GM20431 (cell line): Measurements from ENCODE around the gene KLHL22.

Source experiments
- in situ Hi-C: fragments of 300-500 bp; cut with MseI, MboI; formaldehyde crosslinking; loops from one replicate; pipeline ENCODE4 v1.15.0; 2020; ENCODE audit warnings: low sequenced_read_pairs; ENCODE audit not compliant: unreplicated experiment

The KLHL22 gene

DNA sequence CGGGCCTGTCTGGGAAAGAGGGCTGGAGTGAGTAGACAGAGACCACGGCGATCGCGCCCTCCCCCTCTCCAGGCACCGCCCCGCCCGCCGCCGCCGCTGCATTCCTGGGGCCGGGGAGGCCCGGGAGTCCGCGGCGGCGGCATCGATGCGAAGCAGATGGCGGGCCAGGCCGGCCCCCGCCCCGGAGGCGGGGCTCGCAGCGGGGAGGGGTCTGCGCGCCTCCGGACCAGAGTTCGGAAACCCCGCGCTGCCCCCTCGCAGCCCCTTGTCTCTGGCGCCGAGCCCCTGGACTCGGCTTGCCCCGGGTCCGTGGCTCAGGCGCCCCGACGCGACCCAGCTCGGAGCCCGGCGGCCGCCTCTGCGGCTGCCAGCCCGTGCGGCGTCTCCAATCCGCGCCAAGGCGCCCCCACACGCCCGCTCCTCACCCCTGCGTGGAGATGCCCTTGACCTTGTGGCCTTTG, 59.3 kb downstream of the KLHL22 start:
- in situ Hi-C loops: no loop called here

DNA sequence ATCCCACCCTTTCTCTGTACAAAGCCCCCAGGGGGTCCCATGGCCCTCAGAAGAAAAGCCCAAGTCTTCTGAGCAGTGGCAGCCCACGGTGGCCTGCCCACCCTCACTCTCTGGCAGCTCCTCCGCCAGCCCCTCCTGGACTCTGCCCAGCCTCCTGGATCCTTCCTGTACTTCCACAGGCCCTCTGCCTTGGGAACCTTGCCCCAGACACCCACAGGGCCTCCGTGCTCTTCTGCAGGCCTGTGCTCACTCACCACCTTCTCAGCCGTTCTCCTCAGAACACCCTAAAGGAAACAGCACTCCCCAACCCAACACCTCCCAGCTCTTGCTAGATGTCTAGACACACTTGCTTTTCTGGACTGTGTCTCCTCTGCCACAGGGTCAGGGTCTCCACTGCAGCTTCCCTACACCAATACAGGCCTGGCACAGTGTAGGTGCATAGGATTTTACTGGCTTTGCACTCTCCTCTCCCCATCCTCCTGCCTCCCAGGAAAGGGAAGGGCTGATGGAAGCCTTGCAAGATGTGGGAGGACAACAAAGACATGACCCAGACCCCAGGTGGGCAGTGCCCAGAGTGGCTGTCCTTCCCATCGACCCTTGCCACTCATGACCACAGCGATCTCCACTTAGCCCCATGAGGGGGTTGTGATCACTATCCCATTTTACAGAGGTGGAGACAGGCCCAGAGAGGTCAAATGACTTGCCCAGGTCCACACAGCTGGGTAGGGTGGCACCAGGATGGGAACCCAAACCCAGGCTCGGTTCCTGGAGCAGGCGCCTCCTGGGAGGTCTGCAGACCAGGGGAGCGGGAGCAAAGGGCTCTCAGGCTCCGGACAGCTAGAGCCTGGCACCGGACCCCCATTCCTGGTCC, 59.9 kb downstream of the KLHL22 start:
- in situ Hi-C loops: no loop called here

DNA sequence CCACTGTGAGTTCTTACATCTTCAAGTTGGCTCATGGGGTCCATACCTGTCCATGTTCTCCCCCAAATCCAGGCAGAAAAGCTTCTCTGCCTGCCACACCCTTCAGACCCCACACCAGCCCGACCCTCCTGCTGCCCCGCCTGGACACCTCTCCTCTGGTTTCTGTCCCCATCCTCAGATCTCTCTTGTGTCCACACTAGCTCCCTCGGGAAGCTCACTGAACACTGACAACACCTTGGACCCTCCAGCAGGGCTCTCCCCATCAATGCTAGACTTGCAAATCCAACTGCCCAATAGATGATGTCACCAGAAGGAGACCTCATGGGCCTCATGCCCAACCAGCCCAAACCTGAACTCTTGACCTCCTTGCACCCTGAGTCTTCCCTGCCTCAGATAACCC, 60.8 kb downstream of the KLHL22 start:
- in situ Hi-C loops: no loop called here

DNA sequence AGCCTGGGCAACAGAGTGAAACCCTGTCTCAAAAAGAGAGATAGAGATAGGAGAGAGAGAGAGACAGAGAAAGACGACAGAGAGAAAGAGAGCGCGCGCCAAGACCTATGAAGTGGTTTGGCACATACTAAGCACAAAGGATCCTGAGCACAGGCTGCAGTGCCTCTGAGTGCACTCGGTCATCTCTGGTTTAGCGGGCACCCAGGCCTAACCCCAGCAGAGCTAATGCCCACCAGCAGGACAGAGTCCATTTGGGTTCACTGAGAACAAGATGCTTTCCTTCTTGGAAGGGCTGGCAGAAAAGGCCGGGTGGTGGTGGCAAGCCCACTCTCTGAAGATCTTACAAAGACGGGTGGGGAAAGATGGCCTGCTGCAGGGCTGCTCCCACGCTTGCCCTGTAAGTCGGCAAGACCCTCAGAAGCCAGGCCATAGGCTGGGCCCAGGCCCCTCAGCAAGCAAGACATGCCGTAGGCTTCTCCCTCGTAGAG, 61.3 kb downstream of the KLHL22 start:
- in situ Hi-C loops: no loop called here

DNA sequence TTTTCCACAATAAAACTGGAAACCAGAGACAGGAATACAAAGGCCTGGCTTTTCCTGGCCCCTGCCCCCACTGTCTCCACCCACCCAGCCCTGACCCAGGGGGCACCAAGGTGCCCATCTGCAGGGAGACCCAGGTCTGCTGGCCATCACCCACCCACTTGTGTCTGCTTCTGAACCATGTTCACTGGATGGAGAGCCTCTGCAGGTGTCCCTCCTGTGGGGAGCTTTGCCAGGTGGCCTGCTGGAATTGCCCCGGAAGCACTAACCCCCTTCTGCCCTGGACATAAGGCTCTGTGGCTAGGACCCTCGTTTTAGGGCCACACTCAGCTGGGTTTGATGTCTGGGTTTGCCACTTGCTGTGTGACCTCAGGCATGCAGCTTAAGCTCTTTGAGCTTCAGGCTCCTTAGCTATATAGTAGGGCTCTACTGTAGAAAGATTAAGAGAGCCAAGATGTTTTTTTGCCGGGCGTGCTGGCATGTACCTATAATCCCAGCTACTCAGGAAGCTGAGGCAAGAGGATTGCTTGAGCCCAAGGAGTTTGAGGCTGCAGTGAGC, 61.8 kb downstream of the KLHL22 start:
- in situ Hi-C loops: no loop called here

DNA sequence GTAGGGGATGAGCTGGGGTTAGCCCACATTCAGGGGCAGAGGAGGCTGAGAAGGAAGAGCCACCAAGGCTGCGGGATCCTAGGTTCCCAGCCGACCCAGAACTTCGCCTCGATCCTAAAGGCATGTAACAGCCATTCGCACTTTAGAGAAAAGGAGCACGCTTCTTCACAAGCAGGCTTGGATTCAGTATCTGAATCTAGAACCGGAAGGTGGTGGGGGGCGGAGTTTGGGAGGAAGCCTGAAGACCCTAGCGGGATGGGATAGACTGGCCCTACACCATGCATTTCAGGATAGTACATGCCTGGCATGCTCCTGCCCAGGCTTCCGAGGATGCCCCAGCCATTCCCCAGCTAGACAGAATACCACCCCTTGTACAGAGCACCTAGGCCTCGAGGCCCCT, 62.4 kb downstream of the KLHL22 start:
- in situ Hi-C loops: no loop called here

DNA sequence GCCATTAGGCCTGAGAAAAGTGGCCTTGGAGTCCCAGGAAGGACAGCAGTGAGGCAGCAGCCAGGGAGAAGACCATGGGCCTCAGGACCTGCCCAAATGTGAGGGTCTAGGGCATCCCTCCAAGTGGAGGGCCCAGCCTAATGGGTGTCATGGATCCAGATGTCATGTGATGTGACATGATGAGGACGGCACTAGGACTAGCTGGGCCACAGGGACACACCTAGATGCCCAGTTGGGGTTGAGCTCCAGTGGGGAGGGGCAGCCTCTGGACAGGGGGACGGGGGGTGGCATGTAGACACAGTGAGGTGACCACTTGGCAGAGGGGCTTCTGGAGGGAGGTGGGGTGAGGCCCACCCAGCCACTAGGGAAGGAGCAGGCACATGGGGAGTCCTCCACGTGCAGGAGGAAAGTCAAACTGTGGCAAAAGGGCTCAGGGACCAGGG, 63.3 kb downstream of the KLHL22 start:
- in situ Hi-C loops: no loop called here

DNA sequence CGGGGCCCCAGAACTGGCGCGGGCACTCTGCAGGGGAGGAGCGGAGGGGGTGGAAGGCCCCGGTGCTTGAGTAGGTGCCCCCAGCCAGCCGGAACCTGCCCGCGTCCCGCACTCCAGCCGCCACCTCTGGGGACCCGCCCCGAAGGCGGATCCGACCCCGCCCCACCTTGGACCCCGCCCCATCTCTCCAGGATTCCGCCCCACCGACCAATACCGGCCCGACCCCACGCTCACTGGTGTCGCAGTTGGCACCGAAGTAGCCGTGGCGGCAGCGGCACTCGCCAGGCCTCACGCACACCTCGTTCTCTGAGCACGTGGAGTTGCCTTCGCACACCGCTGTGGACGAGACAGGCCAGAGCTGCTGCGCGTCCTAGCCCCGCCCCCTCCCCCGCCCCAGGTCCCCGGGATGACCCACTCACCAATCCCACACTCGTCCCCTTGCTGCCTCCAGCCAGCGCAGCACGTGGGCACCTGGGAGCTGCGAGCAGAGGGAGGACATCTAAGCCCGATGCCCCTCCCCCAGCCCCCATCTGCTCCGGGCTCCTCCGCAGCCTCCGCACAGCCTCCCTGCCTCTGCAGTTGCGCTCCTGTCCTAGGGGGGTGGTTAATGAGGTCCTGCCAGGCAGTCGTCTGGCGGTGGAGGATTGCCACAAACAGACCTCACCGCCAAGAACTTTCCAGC, 63.9 kb downstream of the KLHL22 start:
- in situ Hi-C loops: no loop called here

DNA sequence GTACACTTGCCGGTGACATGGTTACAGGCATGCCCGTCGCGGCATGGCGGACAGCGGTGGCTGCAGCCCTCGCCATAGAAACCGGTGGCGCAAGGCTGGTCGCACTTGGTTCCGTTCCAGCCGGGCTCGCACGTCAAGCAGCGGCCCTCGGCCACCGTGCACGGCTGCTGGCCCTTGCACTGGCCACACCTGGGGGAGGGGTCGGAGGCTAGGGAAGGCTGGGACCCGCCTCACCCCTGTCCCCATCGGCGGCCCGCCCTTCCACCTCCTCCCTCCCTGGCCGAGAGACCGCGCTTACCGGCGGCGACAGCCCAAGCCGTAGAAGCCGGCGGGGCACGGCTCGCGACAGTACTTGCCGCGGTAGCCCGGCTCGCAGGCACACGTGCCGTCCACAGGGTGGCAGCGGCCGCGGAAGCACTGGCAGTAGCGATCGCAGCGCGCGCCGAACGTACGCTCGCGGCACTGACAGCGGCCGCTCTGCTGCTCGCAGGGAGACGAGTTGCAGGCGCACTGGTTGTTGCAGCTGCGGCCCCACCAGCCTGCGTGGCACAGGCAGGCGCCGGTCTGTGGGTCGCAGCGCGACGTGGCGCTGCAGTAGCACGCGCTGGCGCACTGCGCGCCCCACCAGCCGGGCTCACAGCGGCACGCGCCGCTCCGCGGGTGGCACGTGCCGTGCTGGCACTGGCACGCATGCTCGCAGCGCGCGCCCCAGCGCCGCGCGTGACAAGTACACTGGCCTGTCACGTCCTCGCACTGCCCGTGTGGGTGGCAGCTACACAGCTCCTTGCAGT, 64.7 kb downstream of the KLHL22 start:
- in situ Hi-C loops: no loop called here

DNA sequence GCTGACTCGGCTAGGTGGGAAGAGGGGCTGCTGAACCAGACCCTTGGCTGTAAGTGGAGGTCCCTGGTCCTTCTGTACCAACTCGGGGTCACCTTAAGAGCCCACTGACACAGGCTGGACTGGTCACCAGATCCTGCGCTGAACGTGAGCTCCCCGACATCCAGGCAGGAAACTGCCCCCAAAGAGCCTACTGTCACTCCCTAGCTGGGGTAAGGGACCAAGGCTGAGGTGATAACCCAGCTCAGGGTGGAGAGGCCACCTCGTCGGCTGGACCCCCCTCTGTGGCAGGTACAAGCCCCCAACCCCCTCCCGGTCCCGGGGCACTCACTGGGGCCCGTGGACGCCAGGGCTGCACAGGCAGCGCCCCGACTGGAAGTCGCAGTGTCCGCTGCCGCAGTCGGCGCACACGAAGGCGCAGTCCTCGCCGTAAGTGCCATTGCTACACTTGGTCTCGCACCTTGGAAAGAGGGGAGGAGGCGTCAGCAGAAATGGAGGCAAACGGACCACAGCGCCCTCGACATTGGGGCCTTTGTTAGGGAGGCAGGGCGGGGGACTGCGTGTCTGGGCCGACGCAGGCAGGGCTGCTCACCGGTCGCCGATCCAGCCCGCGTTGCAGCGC, 65.4 kb downstream of the KLHL22 start:
- in situ Hi-C loops: no loop called here

DNA sequence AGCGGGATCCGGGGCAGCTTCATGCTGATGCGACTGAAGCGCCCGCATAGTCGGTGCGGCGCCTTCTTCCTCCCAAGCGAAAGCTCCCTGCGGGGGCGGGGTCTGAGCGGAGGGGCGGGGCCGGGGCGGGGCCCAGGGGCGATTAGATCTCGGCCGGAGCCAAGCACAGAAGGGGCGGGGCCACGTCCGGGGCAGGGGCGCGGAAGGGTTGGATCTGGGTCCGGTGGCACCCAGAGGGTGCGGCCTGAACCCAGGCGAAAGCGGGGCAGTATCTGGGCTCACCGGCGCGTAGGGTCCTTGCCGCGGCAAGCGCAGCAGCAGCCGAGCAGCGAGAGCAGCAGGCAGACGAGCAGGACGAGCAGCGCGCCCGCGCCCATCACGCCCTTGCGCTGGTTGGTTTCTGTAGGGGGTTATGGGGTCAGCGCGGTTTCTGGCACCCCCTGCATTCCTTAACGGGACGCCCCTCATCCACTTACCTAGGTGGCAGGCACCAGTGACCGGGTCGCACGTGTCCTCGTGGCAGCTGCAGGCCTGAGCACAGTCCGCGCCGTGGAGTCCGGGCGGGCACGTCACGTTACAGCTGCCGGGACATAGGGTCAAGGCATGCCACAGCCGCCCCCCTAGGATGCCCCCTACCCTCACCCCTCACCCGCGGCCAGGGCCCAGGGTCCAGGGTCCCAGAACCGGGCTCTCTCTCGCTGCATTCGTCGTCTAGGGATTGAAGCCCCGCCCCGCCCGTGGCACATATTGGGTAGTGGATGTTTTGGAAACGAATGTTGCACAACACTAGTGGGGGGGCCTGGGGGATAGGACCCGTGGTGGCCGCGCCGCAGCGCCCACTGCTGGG, 66.1 kb downstream of the KLHL22 start:
- in situ Hi-C loops: no loop called here

DNA sequence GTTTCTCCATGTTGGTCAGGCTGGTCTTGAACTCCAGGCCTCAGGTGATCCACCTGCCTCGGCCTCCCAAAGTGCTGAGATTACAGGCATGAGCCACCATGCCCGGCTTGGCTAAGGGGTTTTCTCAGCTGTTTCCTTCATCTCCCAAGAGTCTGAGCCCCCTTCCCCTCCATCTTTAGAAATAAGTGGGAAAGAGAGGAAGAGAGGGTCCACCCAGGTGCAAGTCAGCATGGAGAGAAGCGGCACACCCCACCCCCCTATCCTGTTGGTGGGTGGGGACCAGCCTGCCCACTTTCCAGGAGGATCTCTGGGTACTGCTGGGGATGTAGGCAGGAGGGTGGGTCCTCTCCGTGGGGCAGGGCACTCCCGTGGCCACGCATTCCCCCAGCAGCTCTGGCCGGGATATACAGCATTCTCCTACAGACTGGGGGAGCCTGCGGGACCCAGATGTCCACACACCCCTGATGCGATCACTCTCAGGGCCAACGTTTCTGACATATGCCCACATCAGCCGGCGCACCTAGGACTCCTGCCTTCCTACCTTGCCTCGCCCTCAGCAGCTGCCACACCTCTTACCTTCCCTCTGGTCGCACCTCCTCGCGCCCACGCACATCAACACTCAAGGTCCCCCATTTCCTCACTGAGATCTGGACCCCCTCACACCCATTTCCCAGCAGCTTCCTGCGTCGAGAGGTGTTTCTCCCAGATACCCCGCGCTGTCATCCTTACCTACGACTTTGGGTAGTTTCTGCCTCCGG, 66.9 kb downstream of the KLHL22 start:
- in situ Hi-C loops: no loop called here

DNA sequence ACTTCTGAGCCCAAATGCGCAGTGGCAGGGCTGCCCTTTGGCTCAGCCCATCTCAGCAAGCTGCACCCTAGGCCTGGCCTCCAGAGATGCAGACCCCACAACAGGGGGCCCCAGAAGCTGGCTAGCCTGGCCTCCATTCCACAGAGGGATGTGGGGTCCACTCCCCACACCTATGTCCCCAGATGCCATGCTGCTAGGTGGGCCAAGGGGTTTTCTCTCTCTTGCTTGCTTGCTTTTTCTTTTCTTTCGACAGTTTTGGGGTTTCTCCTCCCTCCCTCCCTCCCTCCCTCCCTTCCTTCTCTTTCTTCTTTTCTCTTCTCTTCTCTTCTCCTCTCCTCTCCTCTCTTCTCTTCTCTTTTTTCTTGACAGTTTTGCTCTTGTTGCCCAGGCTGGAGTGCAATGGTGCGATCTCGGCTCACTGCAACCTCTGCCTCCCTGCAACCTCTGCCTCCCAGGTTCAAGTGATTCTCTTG, 67.6 kb downstream of the KLHL22 start:
- in situ Hi-C loops: no loop called here

DNA sequence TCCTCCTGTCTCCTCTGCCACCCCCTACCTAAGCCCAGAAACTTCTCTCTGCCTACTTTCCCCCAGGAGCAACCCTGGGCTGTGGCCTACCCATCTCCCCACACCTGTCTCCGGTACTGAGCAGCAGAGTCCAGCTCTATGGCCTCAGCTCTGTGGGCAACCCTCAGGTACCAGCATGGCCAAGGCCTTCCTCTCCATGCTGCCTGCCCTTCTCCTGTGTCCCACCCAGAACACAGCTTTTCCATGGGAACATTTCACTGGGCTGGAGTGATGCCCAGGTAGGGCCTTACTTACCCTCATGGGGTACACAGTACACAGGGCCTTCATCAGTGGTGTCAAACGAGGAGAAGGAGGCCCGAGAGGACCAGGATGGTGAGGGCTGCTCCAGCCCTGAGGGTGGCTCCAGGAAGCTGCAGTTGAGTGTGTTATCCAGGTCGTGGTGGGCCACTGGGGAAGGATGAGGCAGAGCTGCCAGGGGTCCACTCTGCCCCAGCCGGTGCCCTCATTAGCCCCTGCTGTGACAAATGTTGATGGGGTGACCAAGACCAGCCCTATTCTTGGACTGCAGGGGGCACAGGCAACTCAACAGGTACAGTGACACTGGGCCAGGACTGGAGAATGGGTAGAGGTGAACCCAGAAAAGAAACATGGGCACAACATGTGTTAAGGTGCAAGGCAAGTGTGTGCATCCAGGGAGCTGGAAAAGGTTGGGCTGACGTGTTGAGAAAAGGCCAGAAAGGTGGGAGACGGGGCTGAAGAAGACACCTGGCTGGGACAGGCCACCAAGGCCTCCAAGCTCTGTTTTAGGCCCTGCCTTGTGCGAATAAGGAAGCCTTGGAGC, 68.3 kb downstream of the KLHL22 start:
- in situ Hi-C loops: no loop called here

DNA sequence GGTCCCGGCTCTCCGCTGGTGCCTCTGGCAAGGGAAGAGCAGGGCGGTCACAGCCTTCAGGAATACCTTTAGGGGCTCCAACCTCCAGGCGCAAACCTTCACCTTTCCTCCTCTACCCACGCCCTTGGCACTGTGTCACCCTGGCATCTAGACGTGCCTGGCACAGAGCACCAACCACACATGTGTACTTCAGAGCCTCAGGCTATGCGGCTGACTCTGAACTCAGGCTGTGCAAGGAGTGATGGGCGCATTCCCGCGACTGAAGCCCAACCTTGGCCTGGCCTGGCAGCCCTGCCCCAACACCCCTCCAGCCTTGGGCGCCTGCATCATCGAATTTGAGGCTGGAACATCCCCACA, 69.4 kb downstream of the KLHL22 start:
- in situ Hi-C loops: no loop called here

DNA sequence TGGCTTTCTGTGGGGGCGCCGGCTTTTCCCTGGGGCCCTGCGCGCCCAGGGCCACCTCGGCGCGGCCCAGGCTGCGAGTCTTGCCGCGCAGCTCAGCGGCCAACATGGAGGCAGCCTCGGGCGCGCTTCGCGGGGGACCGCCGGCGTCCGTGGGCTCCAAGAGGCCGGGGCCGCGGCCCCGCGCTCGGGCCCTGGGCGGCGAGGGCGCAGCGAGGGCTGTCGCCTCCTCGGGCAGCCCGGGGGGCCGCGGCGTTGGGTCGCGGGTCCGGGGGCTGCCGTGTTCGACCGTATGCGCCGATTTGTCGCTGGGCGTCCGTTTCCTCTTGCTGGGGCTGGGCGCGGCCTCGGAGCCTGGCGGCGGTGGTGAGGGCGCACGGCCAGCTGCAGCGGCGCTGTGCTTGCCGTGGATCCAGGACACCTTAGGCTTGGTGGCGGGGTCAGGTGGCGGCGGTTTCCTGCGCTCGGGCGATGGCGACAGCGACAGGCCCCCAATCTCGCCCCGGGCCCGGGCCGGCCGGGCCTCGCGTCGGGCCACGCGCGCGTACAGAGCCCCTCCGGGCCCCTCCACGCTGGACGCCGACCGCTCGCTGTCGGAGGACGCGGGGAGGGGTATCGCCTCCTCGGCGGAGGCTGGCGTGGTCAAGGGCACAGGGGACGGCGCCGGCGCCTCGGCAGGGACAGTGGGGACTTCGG, 69.9 kb downstream of the KLHL22 start:
- in situ Hi-C loops: no loop called here
